Measurements from ENCODE around the gene TEX28.
"Not testable (repeated sequence)": the region's sequence is repeated elsewhere in the genome, so short reads cannot be mapped to it uniquely, and the experiment has no call there.

Gene TEX28

GRCh38 chrX:154239982-154240503 is 54.9 kb downstream of the TEX28 start:
- not testable (repeated sequence) for DNase-seq

DNA sequence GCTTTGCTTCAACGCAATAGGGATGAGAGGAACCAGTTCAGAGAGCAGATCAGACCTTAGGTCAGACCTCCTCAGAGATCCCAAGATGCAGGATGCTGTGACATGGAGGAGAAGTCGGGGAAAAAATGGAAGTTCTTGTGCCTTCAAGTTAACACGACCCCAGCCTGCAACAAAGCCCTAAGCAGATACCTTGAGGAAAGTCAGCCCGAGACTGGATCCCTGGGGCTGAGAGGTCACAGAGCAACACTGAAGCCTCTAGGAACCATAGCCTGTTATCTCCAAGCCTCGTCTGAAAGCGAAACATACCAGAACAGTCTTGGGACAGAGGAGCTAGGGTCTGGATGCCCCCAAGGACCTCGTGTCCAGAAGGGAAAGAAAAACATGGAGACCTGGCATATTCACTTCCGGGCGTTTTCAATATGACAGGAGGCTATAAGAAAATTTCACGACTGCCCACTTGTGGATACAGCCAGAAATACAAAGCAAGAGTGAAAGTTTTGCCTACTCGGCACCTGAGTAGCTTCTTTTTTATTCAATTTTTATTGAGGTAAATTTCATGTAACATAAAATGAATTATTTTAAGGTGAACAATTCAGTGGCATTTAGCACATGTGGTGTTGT is 55.9 kb downstream of the TEX28 start:
- DNase-seq, result not testable (repeated sequence)

DNA sequence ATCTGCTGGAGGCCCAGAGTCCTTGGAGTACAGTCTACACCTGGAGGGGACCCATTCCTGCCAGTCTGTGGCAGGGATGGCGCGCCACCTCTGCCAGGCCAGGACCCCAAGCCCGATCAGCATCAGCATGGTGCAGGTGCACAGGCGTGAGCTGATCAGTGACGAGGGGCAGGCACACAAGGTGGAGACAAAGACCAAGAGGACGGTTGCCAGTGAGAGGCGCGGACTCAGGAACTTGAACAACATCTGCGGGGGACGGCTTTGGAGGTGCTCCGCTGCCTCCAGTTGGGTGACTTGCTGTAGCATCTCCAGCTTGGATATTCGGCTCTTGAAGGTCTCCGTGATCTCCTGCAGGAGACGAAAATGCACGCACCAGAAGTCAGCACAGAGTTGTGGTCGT is 61.3 kb downstream of the TEX28 start:
- not testable (repeated sequence) for DNase-seq

DNA sequence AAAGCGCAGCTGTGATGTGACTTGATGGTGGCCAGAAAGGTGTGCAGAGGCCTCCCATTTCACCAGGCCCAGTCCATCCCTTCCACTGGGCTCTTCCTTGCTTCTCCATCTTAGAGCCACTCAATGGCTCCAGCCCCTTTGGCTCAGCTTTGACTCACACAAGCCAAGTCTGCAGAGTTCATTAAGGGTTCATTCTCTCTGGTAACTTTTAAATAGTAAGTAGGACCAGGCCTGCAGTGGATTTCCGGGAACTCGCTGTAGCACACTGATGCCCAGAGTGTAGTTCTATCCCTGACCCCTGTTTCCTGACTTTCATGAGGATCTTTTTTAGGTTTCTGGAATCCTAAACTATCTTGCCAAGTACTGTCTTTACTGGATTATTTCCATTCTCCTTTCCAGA is 63.5 kb downstream of the TEX28 start:
- DNase-seq, result not testable (repeated sequence)

DNA sequence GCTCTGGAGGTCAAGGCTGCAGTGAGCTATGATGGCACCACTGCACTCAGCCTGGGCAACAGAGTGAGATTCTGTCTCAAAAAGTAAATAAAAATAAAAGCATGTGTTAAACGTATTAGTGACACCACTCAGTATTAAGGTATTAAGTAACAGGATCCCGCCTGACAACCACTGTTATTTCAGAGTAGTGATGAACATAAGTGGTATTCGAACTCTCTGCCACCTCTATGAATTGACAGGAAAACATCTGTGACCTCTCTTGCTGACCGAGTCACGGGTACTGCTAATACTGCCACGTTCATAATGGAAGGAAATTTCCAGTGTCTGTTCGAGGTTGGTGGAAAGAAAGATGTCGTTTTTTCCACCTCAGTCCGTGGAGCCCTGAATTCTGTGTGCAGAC is 68.2 kb downstream of the TEX28 start:
- not testable (repeated sequence) for DNase-seq

- not testable (repeated sequence) for DNase-seq
These were observed 69.6 kb downstream of the TEX28 start for GRCh38 chrX:154225292-154225691.
